HG03354 (cell line): ENCODE results near the gene MAP4K4.

ENCODE experiments used
- ATAC-seq: cut with Tn5 transposase; IDR thresholded peaks from one replicate; pipeline ENCODE4 v1.9.1; 2021; ENCODE audit warnings: mild to moderate bottlenecking; ENCODE audit not compliant: unreplicated experiment, poor library complexity, severe bottlenecking

Gene MAP4K4

DNA sequence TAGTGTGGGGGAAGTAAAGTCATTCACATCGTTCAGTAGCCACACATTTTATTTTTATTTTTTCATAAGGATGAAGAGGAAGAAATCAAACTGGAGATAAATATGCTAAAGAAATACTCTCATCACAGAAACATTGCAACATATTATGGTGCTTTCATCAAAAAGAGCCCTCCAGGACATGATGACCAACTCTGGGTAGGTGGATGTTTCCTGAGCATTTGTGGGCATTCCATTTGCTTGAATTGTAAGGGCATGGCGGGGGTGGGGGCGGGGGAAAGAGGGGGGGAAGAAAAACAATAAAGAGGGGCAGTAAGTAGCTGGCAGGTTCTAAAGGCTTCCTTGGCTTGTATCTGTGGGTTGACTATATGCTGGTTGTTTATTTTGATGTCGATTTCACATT lies 126.4 kb downstream of the MAP4K4 start:
- no peak for ATAC-seq

DNA sequence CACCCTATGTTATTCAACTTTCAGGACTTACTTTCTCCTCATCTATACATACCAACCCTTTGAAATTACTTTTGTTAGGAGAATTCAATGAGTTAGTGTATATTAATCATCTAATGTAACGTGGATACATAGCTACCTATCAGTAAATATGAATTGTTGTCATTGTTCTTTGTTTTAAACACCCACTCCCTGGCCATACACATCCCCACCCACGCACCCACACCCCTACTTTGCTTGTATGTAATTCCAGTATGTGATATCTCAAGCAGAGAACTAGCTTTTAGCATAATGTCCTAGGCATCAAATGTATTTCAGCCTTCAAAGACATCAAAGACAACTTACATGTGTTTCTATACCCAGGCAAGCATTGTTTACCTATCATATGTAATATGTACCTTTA lies 129.2 kb downstream of the MAP4K4 start:
- no peak for ATAC-seq

- no peak for ATAC-seq
These were observed 129.7 kb downstream of the MAP4K4 start for GRCh38 chr2:101827246-101827645.

DNA sequence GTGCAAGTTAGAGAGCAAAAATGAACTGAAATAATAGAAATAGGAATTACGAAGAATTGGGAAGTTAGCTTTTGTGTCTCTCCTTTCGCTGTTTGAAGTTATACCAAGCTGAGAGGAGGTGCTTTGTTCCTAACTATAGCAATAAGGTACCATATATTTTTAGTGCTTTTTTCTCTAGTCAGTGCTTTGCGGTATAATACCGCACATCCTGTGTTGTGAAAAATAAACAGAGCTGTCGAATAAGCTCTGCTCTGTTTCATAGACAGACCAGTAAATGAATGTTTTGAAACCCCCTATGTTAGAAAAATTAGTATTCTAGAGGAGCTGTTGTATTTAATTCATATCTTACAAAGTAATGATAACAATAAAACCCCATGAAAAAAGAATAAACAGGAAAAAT lies 130.8 kb downstream of the MAP4K4 start:
- peak; percentile 66 for ATAC-seq

DNA sequence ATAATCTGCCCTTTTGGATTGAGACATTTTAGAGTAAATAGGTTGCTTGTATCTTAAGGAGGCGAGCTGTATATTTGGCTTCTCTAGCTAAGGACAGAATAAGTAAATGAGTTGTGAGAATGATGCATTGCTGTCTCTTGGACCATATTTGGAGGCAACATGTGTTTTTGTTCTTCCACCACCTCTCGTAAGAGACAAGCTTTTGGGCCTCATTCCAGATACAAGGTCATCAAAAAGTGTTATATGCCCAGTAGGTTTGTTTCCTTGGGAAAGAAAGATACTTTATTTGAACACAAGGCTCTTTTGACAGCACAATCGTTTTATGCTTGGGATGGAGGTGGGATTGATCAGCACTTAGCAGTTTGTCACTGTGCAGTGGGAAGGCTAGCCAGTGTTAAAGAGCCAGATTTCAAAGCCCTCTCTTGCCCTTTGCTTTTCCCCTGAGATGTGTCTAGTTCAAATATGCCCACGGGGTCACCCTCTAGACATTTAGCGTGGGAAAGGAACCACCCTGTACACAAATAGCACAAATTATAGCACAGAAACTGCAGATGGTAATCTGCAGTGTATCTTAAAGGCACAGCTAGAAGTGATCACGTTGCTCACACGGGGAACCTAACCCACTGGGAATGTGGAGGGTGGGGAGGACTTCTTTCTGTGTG lies 131.3 kb downstream of the MAP4K4 start:
- ATAC-seq, result peak; percentile 20

DNA sequence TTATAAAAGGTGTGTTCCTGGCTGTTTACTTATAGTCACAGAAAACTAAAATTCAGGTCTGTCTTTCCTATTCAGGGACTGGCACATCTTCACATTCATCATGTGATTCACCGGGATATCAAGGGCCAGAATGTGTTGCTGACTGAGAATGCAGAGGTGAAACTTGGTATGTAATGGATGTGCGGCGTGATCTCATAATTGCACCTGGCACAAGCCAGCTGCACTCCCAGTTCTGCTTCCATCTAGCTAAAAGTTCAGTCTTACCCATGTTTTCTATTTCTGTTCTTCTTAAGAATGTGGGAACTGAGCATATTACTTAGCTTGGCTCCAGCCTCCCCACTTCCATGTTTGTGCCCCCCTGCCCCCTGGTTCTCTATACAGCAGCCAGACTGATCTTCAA lies 131.9 kb downstream of the MAP4K4 start:
- no peak for ATAC-seq

DNA sequence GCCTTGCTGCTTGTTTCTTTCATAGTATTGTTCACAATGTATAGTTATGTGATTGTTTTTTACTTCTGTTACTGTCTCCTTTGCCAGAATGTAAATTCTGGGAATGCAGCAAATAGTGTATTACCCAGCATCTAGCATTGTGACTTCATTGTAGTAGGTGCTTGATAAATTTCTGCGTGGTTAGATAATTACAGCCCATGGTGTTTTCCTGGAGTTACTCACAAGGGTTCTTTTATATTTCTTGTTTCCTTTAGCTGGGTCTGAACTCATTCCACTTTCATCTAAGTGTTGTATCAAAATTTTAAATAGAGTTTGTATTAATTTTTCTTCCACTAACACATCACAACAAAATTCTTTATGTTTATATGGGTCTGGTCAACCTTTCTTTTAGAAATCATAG lies 132.6 kb downstream of the MAP4K4 start:
- ATAC-seq, result no peak

- peak; percentile 33 for ATAC-seq
These were observed 133.0 kb downstream of the MAP4K4 start for GRCh38 chr2:101830555-101830954.

DNA sequence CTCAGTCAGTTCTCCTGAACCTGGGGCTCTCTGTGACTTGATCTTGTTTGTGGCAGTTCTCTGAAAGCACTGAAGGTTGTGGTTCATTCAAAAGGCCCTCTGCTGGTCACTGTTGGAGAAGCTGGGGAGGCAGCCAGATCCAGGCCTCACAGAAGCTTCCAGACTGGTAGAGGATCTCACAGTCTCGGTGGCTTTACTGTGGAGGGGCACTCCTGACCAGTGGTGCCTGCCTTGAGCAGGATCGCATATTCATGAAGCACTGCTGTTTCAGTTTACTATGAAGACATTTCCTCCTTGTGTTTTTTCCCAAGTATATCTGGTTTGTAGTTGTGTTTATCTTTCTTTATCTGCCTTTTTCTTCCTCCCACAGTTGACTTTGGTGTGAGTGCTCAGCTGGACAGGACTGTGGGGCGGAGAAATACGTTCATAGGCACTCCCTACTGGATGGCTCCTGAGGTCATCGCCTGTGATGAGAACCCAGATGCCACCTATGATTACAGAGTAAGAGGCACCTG lies 133.9 kb downstream of the MAP4K4 start:
- ATAC-seq, result peak; percentile 70

DNA sequence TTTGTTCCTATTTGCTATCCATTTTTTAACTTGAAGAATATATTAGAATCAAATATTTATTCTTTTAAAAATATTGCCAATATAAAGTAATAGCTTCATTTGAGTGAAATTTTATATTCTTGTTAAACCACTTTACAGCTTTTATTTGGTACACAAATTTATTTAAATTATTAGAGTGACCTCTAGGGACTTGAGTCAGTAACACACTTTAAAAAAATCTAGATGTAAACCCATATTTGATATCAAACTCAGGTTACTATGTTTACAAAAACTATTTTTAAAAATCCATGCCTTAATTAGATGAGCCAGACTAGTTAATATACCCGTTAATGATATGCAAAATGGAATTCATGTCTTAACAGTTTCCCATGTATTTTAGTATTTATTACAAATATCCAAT lies 134.6 kb downstream of the MAP4K4 start:
- no peak for ATAC-seq

DNA sequence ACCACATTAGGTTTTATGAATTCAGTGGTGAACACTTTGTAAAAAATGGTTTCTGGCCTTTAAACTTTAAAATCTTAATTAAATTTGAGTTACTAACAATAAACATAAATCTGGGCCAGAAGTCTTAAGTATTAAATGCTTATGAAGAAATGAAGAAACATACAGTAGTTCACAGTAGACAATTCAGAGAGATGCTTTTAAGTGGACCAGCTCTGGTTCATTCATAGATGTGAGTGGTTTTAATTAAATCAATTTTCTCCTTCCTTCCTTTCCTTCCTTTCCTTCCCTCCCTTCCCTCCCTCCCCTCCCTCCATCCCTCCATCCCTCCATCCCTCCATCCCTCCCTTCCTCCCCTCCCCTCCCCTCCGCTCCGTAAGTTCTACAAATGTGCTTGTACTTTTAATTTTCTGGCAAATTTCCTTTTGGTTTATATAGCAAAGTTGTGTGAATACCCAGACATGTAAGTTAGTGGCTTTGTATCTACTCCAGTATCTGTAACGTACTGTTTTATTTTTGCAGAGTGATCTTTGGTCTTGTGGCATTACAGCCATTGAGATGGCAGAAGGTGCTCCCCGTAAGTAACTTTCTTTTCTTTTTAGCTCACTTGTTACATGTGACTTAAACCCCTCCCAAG lies 136.5 kb downstream of the MAP4K4 start:
- ATAC-seq, result no peak

GRCh38 chr2:101837354-101837753 lies 139.8 kb downstream of the MAP4K4 start:
- ATAC-seq, result no peak

DNA sequence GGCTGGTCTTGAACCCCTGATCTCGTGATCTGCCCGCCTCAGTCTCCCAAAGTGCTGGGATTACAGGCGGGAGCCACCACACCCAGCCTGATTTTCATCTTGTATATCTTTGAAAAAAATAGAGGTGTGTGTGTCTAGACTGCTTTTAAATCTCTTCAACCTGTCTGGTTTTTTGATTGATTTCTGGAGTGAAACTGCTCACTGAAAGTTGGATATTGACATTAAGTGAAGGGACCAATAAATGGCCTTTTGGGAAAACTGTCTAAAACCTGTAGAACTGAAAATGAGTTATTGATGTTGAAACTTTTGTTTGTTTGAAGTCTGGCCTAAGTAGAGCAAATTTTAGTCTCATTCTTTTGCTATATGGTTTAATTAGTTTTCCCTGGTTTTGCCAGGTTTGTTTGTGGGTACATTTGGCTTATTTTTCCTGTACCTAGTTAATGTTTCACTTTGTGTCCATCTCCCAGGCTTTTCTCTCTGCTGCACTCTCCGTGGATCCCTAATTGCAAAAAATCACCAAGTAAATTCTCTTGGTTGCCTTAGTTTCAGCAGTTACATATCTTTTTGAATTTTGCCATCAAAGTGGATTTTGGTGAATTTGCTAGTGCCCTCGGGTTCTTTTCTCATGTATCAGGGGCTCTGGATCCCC lies 144.3 kb downstream of the MAP4K4 start:
- ATAC-seq, result no peak

- no peak for ATAC-seq
These were observed 145.0 kb downstream of the MAP4K4 start for GRCh38 chr2:101842471-101842870.

DNA sequence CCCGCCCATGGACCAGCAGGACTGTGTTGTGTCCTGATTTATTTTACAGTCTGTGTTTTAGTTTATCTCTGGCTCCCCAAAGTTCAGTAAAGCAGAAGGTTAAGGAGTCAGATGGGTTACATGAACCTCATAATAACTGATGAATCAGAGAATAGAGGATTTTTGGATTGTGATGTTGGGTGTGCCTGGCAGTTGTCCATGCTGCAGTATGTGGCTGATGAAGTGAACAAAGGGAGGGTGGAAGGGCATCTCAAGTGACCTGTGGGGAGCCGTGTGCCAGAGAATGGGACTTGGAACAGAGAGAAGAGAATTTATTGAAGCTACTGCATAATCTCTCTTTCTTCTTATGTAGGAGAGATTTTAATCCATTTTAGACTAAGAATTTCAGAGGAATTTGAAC lies 145.5 kb downstream of the MAP4K4 start:
- ATAC-seq, result no peak

DNA sequence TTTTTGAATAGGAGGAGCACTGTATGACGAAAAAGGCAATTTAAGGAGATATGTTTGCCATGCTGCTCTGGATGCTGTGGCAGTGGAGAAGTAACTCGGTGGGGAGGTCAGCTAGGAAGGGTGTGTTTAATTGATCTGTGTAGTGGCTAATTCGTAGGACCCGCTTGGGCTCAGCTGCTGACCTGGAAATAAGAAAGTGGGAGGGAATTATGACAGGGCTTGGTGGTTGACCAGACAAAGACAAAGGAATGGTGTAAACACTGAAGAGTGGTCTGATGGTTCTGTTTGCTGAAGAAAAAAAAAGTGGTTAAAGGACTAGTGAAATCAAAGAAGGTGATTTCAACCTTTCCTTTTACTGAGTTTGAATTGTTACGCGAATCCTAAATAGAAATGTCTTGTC lies 146.0 kb downstream of the MAP4K4 start:
- ATAC-seq, result no peak

DNA sequence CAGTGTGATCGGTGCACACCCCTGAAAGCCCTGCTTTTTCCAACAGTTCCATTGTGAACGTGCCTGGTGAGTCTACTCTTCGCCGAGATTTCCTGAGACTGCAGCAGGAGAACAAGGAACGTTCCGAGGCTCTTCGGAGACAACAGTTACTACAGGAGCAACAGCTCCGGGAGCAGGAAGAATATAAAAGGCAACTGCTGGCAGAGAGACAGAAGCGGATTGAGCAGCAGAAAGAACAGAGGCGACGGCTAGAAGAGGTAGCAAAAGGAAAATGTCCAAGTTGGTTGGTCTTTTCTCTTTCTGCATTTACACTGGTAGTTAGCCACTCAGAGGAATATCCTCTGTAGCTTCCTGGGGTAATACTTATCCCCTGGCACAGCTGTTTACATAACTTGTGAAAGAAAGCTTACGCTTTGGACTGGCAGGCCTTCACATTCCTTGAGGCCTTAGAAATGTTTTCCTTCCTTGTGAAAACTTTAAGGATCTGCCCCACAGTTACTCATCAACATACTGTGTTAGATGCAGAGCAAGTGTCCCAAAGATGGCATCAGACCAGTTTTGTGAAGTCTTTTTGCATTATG lies 146.6 kb downstream of the MAP4K4 start:
- no peak for ATAC-seq

GRCh38 chr2:101846973-101847372 lies 149.5 kb downstream of the MAP4K4 start:
- ATAC-seq, result no peak

DNA sequence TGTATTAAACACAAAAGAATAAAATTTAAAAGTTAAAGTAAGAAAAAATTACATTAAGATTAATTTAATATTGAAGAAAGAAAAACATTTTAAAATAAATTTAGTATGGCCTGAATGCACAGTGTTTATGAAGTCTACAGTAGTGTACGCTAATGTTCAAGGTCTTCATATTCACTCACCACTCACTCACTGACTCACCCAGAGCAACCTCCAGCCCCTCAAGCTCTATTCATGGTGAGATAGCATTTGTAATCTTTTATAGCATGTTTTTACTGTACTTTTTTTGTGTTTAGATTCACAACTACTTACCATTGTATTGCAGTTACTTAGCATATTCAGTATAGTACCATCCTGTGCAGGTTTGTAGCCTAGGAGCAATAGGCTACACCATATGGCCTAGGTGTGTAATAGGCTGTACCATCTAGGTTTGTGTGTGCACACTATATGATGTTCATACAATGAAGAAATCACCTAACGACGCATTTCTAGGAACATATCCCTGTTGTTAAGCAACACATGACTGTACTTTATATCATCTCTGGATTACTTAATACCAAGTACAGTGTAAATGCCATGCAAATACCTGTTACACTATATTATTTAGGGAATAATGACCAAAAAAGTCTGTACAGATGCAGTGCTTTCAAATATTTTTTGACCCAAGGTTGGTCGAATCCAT lies 150.3 kb downstream of the MAP4K4 start:
- ATAC-seq, result no peak

GRCh38 chr2:101848769-101849410 lies 151.4 kb downstream of the MAP4K4 start:
- ATAC-seq, result no peak
